ENCODE measurements around the gene PSMB3.

GRCh38 chr17:38712593-38712992 is 39.9 kb upstream of the PSMB3 start:
- no peak for TF ChIP-seq CTCF (IDR thresholded peaks at IDR 0.05)
- TF ChIP-seq POLR2A (IDR thresholded peaks at IDR 0.05): no peak

All from right lobe of liver (tissue), 4 donors.